Neural cell (in vitro differentiated cells): ENCODE measurements around the gene BNC2. TPM values are rescaled to one million over a fixed set of nuclear protein-coding genes. Genes with fewer than 3 reads are reported as not detected.

ENCODE experiments used
- H2AFZ ChIP-seq: fragments of 200-600, 300-800 bp; sonication (generic), shearing (Covaris generic); 2 replicates; pipeline ENCODE4 v1.6.0; 2014; ENCODE audit warnings: low read depth, mild to moderate bottlenecking, antibody characterized with exemption, low read length, moderate library complexity
- H3F3A ChIP-seq: fragments of 200-600 bp; shearing (Covaris generic); 2 replicates; pipeline ENCODE4 v1.6.1; 2016; ENCODE audit warnings: mild to moderate bottlenecking, moderate library complexity, mixed read lengths, antibody characterized with exemption, low read length; ENCODE audit not compliant: insufficient read depth, poor library complexity, severe bottlenecking
- H3K27ac ChIP-seq: fragments of 200-600, 300-800 bp; sonication (generic), shearing (Covaris generic); 2 replicates; pipeline ENCODE4 v1.5.1; 2014; ENCODE audit warnings: mild to moderate bottlenecking, low read length, moderate library complexity
- H3K27me3 ChIP-seq: fragments of 300-800, 200-600 bp; sonication (generic), shearing (Covaris generic); 2 replicates; pipeline ENCODE4 v1.6.0; 2014; ENCODE audit warnings: mild to moderate bottlenecking, low read depth, low read length, moderate library complexity; ENCODE audit not compliant: insufficient read depth
- H3K36me3 ChIP-seq: fragments of 300-800, 200-600 bp; sonication (generic), shearing (Covaris generic); 2 replicates; pipeline ENCODE4 v1.5.1; 2014; ENCODE audit warnings: mild to moderate bottlenecking, antibody characterized with exemption, low read length, moderate library complexity; ENCODE audit not compliant: insufficient read depth
- H3K4me2 ChIP-seq: fragments of 300-800, 200-600 bp; sonication (generic), shearing (Covaris generic); 2 replicates; pipeline ENCODE4 v1.6.0; 2014; ENCODE audit warnings: mild to moderate bottlenecking, low read length
- H3K4me3 ChIP-seq: fragments of 300-800, 200-600 bp; sonication (generic), shearing (Covaris generic); 2 replicates; pipeline ENCODE4 v1.5.1; 2014; ENCODE audit warnings: mild to moderate bottlenecking, low read length, moderate library complexity
- H3K79me2 ChIP-seq: fragments of 200-600 bp; shearing (Covaris generic); replicated peaks from 2 replicates; pipeline ENCODE4 v1.6.0; 2014; ENCODE audit warnings: mild to moderate bottlenecking, low read length, moderate library complexity; ENCODE audit not compliant: insufficient read depth
- H3K9ac ChIP-seq: fragments of 300-800, 200-600 bp; sonication (generic), shearing (Covaris generic); 2 replicates; pipeline ENCODE4 v1.6.1; 2016; ENCODE audit warnings: mild to moderate bottlenecking, low read length, mixed read lengths
- H3K9me2 ChIP-seq: fragments of 200-600 bp; shearing (Covaris generic); 2 replicates; pipeline ENCODE4 v1.6.1; 2016; ENCODE audit warnings: mild to moderate bottlenecking, low read length, mixed read lengths; ENCODE audit not compliant: insufficient read depth
- H3K9me3 ChIP-seq: fragments of 200-600, 300-800 bp; sonication (generic), shearing (Covaris generic); 2 replicates; pipeline ENCODE4 v1.6.1; 2016; ENCODE audit warnings: mild to moderate bottlenecking, mixed run types, low read length, moderate library complexity, mixed read lengths
- H4K20me1 ChIP-seq: fragments of 200-600 bp; shearing (Covaris generic); 2 replicates; pipeline ENCODE4 v1.6.1; 2016; ENCODE audit warnings: mild to moderate bottlenecking, mixed run types; ENCODE audit not compliant: insufficient read depth
- CTCF ChIP-seq: fragments of 450-650 bp; IDR thresholded peaks from 2 replicates; pipeline ENCODE4 v1.5.1; 2014; ENCODE audit warnings: antibody characterized with exemption, mild to moderate bottlenecking, moderate library complexity; ENCODE audit not compliant: poor library complexity, severe bottlenecking
- EP300 ChIP-seq: fragments of 450-650 bp; conservative IDR thresholded peaks from 2 replicates; pipeline ENCODE4 v1.6.1; 2014; ENCODE audit warnings: antibody characterized with exemption, mild to moderate bottlenecking, moderate library complexity; ENCODE audit not compliant: poor library complexity, severe bottlenecking
- EZH2 ChIP-seq: fragments of 200-600, 300-800 bp; shearing (Covaris generic), sonication (generic); IDR thresholded peaks from 2 replicates; pipeline ENCODE4 v1.6.1; 2014; ENCODE audit warnings: antibody characterized with exemption, low read length, borderline replicate concordance, mild to moderate bottlenecking; ENCODE audit not compliant: insufficient read depth, poor library complexity, severe bottlenecking
- MXI1 ChIP-seq: fragments of 450-650 bp; conservative IDR thresholded peaks from 2 replicates; pipeline ENCODE4 v1.6.1; 2014; ENCODE audit warnings: antibody characterized with exemption, mild to moderate bottlenecking; ENCODE audit not compliant: poor library complexity, severe bottlenecking
- POLR2AphosphoS5 ChIP-seq: IDR thresholded peaks from 2 replicates; pipeline ENCODE4 v1.6.1; 2012
- RAD21 ChIP-seq: fragments of 450-650 bp; conservative IDR thresholded peaks from 2 replicates; pipeline ENCODE4 v1.6.1; 2014; ENCODE audit warnings: antibody characterized with exemption, mild to moderate bottlenecking, moderate library complexity
- REST ChIP-seq: IDR thresholded peaks from 2 replicates; pipeline ENCODE4 v1.6.1; 2012; ENCODE audit warnings: borderline replicate concordance
- SMC3 ChIP-seq: fragments of 450-650 bp; conservative IDR thresholded peaks from 2 replicates; pipeline ENCODE4 v1.6.1; 2014; ENCODE audit warnings: antibody characterized with exemption, mild to moderate bottlenecking, moderate library complexity; ENCODE audit not compliant: poor library complexity
- TAF1 ChIP-seq: IDR thresholded peaks from 2 replicates; pipeline ENCODE4 v1.6.1; 2012; ENCODE audit warnings: low read depth
- polyA plus RNA-seq: library from polyadenylated mRNA; depleted of rRNA; stranded (reverse); fragments of >200 nt; gene quantifications from 2 replicates; pipeline ENCODE4 v1.2.3, GENCODE V29; 2014

The BNC2 gene
- polyA plus RNA-seq, 1 donor from 2014 or later, result 1.3 TPM

- no peak overlapping the region for H3K4me2 ChIP-seq
- H3K27ac ChIP-seq, result no peak overlapping the region
- no peaks in the 10 kb centered on the region for H3K9me2 ChIP-seq
- H3K4me3 ChIP-seq, result no peak overlapping the region
- no peaks in the 10 kb centered on the region for H4K20me1 ChIP-seq
- no peak for TF ChIP-seq SMC3
- TF ChIP-seq RAD21, result no peak
- no peak for TF ChIP-seq TAF1
- no peak for TF ChIP-seq MXI1
- no peak for TF ChIP-seq EP300
- no peak for TF ChIP-seq EZH2
- TF ChIP-seq POLR2AphosphoS5, result no peak
- no peak for TF ChIP-seq CTCF
- TF ChIP-seq REST, result no peak
- no peaks in the 10 kb centered on the region for H3K9me3 ChIP-seq
- H3K9ac ChIP-seq, result no peak overlapping the region
- no peaks in the 10 kb centered on the region for H3K79me2 ChIP-seq
- H3K27me3 ChIP-seq, result no peaks in the 10 kb centered on the region
- no peaks in the 10 kb centered on the region for H3K36me3 ChIP-seq
- no peaks in the 10 kb centered on the region for H3F3A ChIP-seq
- H2AFZ ChIP-seq, result no peak overlapping the region
Measured at GRCh38 chr9:16743375-16743774, 127.1 kb downstream of the BNC2 start.

GRCh38 chr9:16735001-16735400, 135.5 kb downstream of the BNC2 start:
- Histone ChIP-seq H3K27ac (no peak overlapping the region), H2AFZ (no peak overlapping the region), H3K36me3 (no peaks in the 10 kb centered on the region), H3K9me3 (no peaks in the 10 kb centered on the region), H3K27me3 (no peaks in the 10 kb centered on the region), H3K4me2 (no peak overlapping the region), H3K9ac (no peak overlapping the region), H3K4me3 (no peak overlapping the region), H3K79me2 (no peaks in the 10 kb centered on the region), H3K9me2 (no peaks in the 10 kb centered on the region), H4K20me1 (no peaks in the 10 kb centered on the region), H3F3A (no peaks in the 10 kb centered on the region)
- no peak for TF ChIP-seq RAD21
- no peak for TF ChIP-seq POLR2AphosphoS5
- TF ChIP-seq CTCF, result no peak
- TF ChIP-seq EZH2, result no peak
- TF ChIP-seq REST, result no peak
- TF ChIP-seq EP300, result no peak
- no peak for TF ChIP-seq MXI1
- no peak for TF ChIP-seq TAF1
- TF ChIP-seq SMC3, result no peak
